Measurements from ENCODE around the gene USP30.
"Not testable (repeated sequence)": the region's sequence is repeated elsewhere in the genome, so short reads cannot be mapped to it uniquely, and the experiment has no call there.

- TF ChIP-seq, protein P1, sequence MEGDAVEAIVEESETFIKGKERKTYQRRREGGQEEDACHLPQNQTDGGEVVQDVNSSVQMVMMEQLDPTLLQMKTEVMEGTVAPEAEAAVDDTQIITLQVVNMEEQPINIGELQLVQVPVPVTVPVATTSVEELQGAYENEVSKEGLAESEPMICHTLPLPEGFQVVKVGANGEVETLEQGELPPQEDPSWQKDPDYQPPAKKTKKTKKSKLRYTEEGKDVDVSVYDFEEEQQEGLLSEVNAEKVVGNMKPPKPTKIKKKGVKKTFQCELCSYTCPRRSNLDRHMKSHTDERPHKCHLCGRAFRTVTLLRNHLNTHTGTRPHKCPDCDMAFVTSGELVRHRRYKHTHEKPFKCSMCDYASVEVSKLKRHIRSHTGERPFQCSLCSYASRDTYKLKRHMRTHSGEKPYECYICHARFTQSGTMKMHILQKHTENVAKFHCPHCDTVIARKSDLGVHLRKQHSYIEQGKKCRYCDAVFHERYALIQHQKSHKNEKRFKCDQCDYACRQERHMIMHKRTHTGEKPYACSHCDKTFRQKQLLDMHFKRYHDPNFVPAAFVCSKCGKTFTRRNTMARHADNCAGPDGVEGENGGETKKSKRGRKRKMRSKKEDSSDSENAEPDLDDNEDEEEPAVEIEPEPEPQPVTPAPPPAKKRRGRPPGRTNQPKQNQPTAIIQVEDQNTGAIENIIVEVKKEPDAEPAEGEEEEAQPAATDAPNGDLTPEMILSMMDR (conservative IDR thresholded peaks at IDR 0.05; ENCODE audit: low read length) = not testable (repeated sequence)
- not testable (repeated sequence) for TF ChIP-seq EZH2phosphoT487 (IDR thresholded peaks at IDR 0.05; ENCODE audit: borderline replicate concordance)
Measured at GRCh38 chr12:109048706-109049105, 3.7 kb upstream of the USP30 start.

Measured in Loucy (cell line).